ENCODE data around the gene PRRC2B.

The PRRC2B gene

DNA sequence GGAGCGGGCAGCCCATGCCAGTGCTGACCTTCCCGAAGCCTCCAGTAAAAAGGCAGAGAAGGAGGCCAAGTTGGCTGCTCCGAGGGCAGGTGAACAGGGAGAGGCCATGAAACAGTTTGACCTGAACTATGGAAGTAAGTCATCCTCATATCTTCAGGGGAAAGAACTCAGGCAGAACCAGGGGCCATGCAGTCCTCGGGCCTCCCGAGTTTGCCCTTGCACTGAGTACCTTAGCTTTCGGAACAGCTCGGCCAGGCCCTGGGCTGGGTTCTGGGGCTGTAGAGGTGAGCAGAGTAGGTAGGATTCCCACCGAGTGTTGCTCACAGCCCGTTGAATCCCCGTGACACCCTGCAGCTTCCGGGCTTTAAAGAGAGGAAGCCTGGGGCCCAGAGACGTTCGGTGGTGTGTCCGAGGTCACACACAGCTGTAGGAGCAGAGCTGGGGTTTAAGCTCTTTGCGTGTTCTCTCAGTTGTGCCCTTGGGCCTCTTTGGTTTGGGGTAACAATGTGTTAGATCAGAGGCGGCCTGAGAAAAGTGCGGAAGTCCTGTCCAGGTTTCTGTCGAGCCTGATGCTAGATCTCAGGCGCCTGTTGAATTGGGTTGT, 84.0 kb downstream of the PRRC2B start:
- no peak overlapping the region for H3K4me3 ChIP-seq (ENCODE audit: low read depth, low read length)
- TF ChIP-seq CTCF (IDR thresholded peaks at IDR 0.05; ENCODE audit: low read depth, low read length): no peak

GRCh38 chr9:131478421-131478868, 84.6 kb downstream of the PRRC2B start:
- H3K4me3 ChIP-seq (ENCODE audit: low read depth, low read length): no peak overlapping the region
- TF ChIP-seq CTCF (IDR thresholded peaks at IDR 0.05; ENCODE audit: low read depth, low read length): peak; percentile 56

DNA sequence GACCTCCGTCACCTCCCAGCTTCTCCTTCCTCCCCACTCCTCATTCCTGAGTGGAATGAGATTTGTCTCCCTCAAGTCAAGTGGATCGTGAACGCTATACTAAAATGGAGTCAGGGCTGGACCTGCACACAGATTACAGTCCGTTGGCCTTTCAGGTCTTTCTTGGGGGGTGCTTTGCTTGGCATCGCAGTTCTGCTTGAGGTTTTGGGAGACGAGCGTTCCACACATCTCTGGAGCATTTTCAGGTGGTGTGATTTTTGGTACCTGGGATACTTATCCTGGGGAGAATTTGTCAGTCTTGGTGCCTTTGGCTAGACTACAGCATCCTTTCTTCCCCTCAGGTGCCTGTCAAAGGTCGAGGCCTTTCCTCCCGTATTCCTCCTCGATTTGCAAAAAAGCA, 85.0 kb downstream of the PRRC2B start:
- no peak for TF ChIP-seq CTCF (IDR thresholded peaks at IDR 0.05; ENCODE audit: low read depth, low read length)
- H3K4me3 ChIP-seq (ENCODE audit: low read depth, low read length): no peak overlapping the region

DNA sequence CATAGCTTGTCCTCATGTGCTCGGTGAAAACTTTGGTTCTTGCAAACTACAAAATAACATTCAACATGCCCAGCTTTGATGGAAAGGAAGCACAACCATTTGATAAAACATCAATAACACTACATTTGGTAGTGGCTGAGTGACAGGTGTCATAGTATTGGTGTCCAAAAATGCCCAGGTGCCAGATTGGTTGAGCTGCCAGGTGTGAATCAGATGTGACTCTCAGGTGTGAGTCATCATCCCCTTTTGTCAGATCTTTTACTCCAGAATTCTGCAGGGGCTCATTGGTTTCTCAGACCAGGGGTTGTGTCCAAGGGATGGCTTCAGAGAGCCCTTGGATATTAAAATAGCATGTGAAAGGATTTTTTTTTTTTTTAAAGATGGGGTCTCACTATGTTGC, 86.4 kb downstream of the PRRC2B start:
- TF ChIP-seq CTCF (IDR thresholded peaks at IDR 0.05; ENCODE audit: low read depth, low read length): no peak

GRCh38 chr9:131481441-131482342, 87.8 kb downstream of the PRRC2B start:
- H3K4me3 ChIP-seq (ENCODE audit: low read depth, low read length): no peak overlapping the region
- TF ChIP-seq CTCF (IDR thresholded peaks at IDR 0.05; ENCODE audit: low read depth, low read length): no peak

More for the DNA sequence above, 86.4 kb downstream of the PRRC2B start:
- H3K4me3 ChIP-seq (ENCODE audit: low read depth, low read length): no peak overlapping the region

DNA sequence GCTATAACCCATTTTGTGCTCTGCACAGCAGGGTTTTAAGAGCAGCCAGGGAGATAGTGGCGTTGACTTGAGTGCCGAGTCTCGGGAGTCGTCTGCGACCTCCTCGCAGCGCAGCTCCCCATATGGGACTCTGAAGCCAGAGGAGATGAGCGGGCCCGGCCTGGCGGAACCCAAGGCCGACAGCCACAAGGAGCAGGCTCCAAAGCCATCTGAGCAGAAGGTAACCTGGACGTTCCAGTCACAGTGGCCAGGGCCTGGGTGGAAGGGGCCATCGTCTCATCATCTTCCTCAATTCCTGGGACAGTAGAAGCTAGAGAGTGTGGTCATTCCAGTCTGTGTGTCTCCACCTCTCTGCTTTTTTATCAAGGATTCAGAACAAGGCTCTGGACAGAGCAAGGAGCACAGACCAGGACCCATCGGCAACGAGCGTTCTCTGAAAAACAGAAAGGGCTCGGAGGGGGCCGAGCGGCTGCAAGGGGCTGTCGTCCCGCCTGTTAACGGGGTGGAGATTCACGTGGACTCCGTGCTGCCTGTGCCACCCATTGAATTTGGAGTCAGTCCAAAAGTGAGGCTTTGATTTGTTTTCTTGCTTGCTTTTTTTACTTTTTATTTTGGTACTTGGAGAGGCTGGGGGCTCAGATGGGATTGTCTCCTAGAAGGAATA, 88.6 kb downstream of the PRRC2B start:
- H3K4me3 ChIP-seq (ENCODE audit: low read depth, low read length): no peak overlapping the region
- no peak for TF ChIP-seq CTCF (IDR thresholded peaks at IDR 0.05; ENCODE audit: low read depth, low read length)

Data from WI38 (cell line).